ENCODE results near the gene NTN3. TPM values are rescaled to one million over a fixed set of nuclear protein-coding genes. Genes with fewer than 3 reads are reported as not detected.
"Not testable (repeated sequence)": the region's sequence is repeated elsewhere in the genome, so short reads cannot be mapped to it uniquely, and the experiment has no call there.

Gene NTN3
- total and polyA plus RNA-seq, 4 donors = 0.42 TPM; not detected in 3

GRCh38 chr16:2437032-2437790 is 33.9 kb upstream of the NTN3 start:
- peak in 1 of 2 donors; percentile 65 for DNase-seq
- intact Hi-C loops (cut with DNase I) = no loop called here
- Histone ChIP-seq H3K4me1 (ENCODE audit: control insufficient read depth in 1 of 2, insufficient read depth in 2 of 2, low read length in 2 of 2) (no peaks in the 10 kb centered on the region), H3K27ac (ENCODE audit: low read depth in 1 of 2, low read length in 2 of 2) (no peak overlapping the region), H3K36me3 (ENCODE audit: control insufficient read depth in 1 of 2, insufficient read depth in 2 of 2, low read length in 1 of 2) (no peaks in the 10 kb centered on the region), H3K4me3 (ENCODE audit: low read length in 2 of 2) (no peak overlapping the region), H3K9me3 (ENCODE audit: control insufficient read depth, low read length) (no peaks in the 10 kb centered on the region), H3K27me3 (ENCODE audit: control insufficient read depth in 1 of 2, insufficient read depth in 2 of 2, low read length in 1 of 2) (no peaks in the 10 kb centered on the region)
- no peak for ATAC-seq (ENCODE audit: low FRiP score)
- 96% methylated on average over 24 of the region's 24 CpGs for WGBS, 2 donors

- no peaks in the 10 kb centered on the region for H3K9me3 ChIP-seq (ENCODE audit: control insufficient read depth, low read length)
- no peak for ATAC-seq (ENCODE audit: low FRiP score)
- H3K27ac ChIP-seq (ENCODE audit: low read depth in 1 of 2, low read length in 2 of 2) = no peak overlapping the region
- intact Hi-C loops (cut with DNase I) = no loop called here
- no peak overlapping the region for H3K4me3 ChIP-seq (ENCODE audit: low read length in 2 of 2)
- DNase-seq = no peak
- WGBS, 2 donors = 92 to 94% methylated on average over 14 of the region's 14 CpGs
- H3K36me3 ChIP-seq (ENCODE audit: control insufficient read depth in 1 of 2, insufficient read depth in 2 of 2, low read length in 1 of 2) = no peaks in the 10 kb centered on the region
- H3K27me3 ChIP-seq (ENCODE audit: control insufficient read depth in 1 of 2, insufficient read depth in 2 of 2, low read length in 1 of 2) = no peaks in the 10 kb centered on the region
- no peaks in the 10 kb centered on the region for H3K4me1 ChIP-seq (ENCODE audit: control insufficient read depth in 1 of 2, insufficient read depth in 2 of 2, low read length in 2 of 2)
These were observed 33.0 kb upstream of the NTN3 start for GRCh38 chr16:2438121-2438520.

DNA sequence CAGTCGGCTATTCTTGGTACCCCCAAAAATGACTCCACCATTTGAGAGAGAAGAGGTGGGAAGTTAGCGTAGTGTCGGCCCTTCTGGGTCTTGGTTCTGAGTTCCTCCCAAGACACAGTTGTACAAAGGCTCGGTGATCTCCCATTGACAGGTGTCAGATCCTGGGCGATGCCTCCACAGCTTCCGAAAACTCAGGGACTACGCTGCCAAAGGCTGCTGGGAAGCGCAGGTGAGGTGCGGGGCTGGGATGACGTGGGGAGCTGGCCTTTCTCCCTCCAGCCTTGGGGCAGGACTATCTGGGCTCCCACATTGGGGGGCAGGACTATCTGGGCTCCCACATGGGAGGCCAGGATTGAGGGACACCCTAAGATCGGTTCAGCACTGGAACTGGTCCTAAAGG is 31.5 kb upstream of the NTN3 start:
- 97 to 98% methylated on average over 11 of the region's 11 CpGs for WGBS, 2 donors
- no peak overlapping the region for H3K4me3 ChIP-seq (ENCODE audit: low read length in 2 of 2)
- no peaks in the 10 kb centered on the region for H3K36me3 ChIP-seq (ENCODE audit: control insufficient read depth in 1 of 2, insufficient read depth in 2 of 2, low read length in 1 of 2)
- no peaks in the 10 kb centered on the region for H3K9me3 ChIP-seq (ENCODE audit: control insufficient read depth, low read length)
- H3K27ac ChIP-seq (ENCODE audit: low read depth in 1 of 2, low read length in 2 of 2) = no peak overlapping the region
- H3K27me3 ChIP-seq (ENCODE audit: control insufficient read depth in 1 of 2, insufficient read depth in 2 of 2, low read length in 1 of 2) = no peaks in the 10 kb centered on the region
- H3K4me1 ChIP-seq (ENCODE audit: control insufficient read depth in 1 of 2, insufficient read depth in 2 of 2, low read length in 2 of 2) = no peaks in the 10 kb centered on the region
- intact Hi-C loops (cut with DNase I) = no loop called here
- no peak for ATAC-seq (ENCODE audit: low FRiP score)
- DNase-seq = no peak

DNA sequence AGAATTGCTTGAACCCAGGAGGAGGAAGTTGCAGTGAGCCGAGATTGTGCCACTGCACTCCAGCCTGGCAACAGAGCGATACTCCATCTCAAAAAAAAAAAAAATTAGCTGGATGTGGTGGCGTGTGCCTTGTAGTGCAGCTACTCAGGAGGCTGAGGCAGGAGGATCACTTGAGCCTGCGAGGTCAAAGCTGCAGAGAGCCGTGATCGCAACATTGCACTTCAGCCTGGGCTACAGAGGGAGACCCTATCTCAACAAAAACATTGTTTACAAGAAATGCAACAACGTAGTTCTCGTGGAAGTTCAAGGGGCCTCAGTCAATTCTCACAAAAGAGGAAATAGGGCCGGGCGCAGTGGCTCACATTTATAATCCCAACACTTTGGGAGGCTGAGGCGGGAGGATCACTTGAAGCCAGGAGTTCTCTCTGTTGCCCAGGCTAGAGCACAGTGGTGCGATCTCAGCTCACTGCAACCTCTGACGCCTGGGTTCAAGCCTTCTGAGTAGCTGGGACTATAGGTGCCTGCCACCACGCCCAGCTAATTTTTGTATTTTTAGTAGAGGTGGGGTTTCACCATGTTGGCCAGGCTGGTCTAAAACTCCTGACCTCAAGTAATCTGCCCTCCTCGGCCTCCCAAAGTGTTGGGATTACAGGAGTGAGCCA is 29.8 kb upstream of the NTN3 start:
- H3K36me3 ChIP-seq (ENCODE audit: control insufficient read depth in 1 of 2, insufficient read depth in 2 of 2, low read length in 1 of 2); H3K4me1 ChIP-seq (ENCODE audit: control insufficient read depth in 1 of 2, insufficient read depth in 2 of 2, low read length in 2 of 2); intact Hi-C loops (cut with DNase I); H3K27ac ChIP-seq (ENCODE audit: low read depth in 1 of 2, low read length in 2 of 2); DNase-seq; H3K9me3 ChIP-seq (ENCODE audit: control insufficient read depth, low read length); H3K4me3 ChIP-seq (ENCODE audit: low read length in 2 of 2); H3K27me3 ChIP-seq (ENCODE audit: control insufficient read depth in 1 of 2, insufficient read depth in 2 of 2, low read length in 1 of 2); ATAC-seq (ENCODE audit: low FRiP score): not testable (repeated sequence)
- WGBS, 2 donors = 80 to 81% methylated on average over 15 of the region's 15 CpGs

DNA sequence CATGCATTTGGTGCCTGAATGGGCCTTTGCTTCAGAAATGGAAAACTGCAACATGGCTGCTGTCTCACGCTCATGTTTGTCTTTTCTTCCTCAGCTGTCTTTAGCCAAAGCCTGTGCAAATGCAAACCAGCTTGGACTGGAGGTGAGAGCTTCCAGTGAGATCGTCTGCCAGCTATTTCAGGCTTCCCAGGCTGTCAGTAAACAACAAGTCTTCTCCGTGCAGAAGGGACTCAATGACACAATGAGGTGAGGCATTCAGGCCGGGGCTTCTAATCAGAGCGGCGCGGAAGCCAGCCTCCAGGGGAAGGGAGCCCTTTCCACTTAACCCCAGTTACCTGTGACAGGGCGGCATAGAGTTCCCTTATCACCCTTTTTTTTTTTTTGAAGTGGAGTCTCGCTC is 27.5 kb upstream of the NTN3 start:
- WGBS, 2 donors = 93 to 95% methylated on average over 8 to 9 of the region's 9 CpGs
- Histone ChIP-seq H3K27ac (ENCODE audit: low read depth in 1 of 2, low read length in 2 of 2) (no peak overlapping the region), H3K4me3 (ENCODE audit: low read length in 2 of 2) (no peak overlapping the region), H3K27me3 (ENCODE audit: control insufficient read depth in 1 of 2, insufficient read depth in 2 of 2, low read length in 1 of 2) (no peaks in the 10 kb centered on the region), H3K9me3 (ENCODE audit: control insufficient read depth, low read length) (no peaks in the 10 kb centered on the region), H3K36me3 (ENCODE audit: control insufficient read depth in 1 of 2, insufficient read depth in 2 of 2, low read length in 1 of 2) (no peaks in the 10 kb centered on the region), H3K4me1 (ENCODE audit: control insufficient read depth in 1 of 2, insufficient read depth in 2 of 2, low read length in 2 of 2) (no peaks in the 10 kb centered on the region)
- no peak for ATAC-seq (ENCODE audit: low FRiP score)
- intact Hi-C loops (cut with DNase I) = no loop called here
- no peak for DNase-seq

DNA sequence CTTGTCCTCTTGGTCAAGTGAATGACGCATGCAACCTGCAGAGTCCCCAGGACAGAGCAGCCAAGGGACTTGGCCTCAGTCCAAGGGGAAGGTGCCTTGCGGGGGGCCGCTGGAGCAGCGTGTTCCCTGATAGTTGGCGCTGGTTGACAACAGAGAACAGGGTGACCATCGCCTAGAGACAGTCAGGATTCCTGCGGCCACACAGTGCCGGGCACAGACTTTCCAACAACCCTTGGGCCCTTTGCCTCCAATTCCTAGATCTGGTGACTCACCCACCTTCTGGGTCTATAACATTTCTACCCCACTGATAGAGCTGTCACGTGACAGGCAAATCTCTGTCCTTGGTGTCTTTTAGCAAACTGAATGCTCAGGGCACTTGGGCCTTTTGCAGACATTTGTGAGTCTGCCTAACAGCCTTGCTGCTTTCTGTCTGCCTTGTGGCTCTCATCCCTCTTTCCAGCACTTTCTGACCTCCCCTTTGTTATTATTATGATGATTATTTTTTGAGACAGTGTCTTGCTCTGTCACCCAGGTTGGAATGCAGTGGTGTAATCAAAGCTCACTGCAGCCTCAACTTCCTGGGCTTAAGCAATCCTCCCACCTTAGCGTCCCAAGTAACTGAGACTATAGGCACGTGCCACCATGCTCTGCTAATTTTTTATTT is 23.0 kb upstream of the NTN3 start:
- DNase-seq (no peak), ATAC-seq (ENCODE audit: low FRiP score) (no peak)
- intact Hi-C loops (cut with DNase I) = no loop called here
- H3K36me3 ChIP-seq (ENCODE audit: control insufficient read depth in 1 of 2, insufficient read depth in 2 of 2, low read length in 1 of 2) = no peaks in the 10 kb centered on the region
- no peaks in the 10 kb centered on the region for H3K27me3 ChIP-seq (ENCODE audit: control insufficient read depth in 1 of 2, insufficient read depth in 2 of 2, low read length in 1 of 2)
- 87 to 93% methylated on average over 11 of the region's 11 CpGs for WGBS, 2 donors
- H3K9me3 ChIP-seq (ENCODE audit: control insufficient read depth, low read length) = no peaks in the 10 kb centered on the region
- no peak overlapping the region for H3K27ac ChIP-seq (ENCODE audit: low read depth in 1 of 2, low read length in 2 of 2)
- no peak overlapping the region for H3K4me3 ChIP-seq (ENCODE audit: low read length in 2 of 2)
- no peaks in the 10 kb centered on the region for H3K4me1 ChIP-seq (ENCODE audit: control insufficient read depth in 1 of 2, insufficient read depth in 2 of 2, low read length in 2 of 2)

DNA sequence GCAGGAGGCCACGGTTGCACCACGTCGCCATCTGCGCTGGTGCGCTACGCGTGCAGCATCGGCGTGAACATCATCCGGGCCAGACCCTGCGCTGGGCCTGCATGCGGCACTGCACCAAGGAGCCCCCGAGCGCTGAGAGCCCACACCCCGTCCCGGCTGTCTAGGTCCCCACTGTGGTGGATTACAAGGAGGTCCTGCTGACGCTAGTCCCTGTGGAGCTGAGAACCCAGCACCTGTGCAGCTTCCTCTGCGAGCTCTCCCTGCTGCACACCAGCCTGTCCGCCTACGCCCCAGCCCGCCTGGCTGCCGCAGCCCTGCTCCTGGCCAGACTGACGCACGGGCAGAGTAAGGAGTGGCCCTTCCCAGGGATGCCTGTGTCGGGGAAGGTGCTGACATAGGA is 22.0 kb upstream of the NTN3 start:
- 93 to 97% methylated on average over 25 of the region's 25 CpGs for WGBS, 2 donors
- intact Hi-C loops (cut with DNase I) = no loop called here
- Histone ChIP-seq H3K4me3 (ENCODE audit: low read length in 2 of 2) (no peak overlapping the region), H3K9me3 (ENCODE audit: control insufficient read depth, low read length) (no peaks in the 10 kb centered on the region), H3K4me1 (ENCODE audit: control insufficient read depth in 1 of 2, insufficient read depth in 2 of 2, low read length in 2 of 2) (no peaks in the 10 kb centered on the region), H3K27me3 (ENCODE audit: control insufficient read depth in 1 of 2, insufficient read depth in 2 of 2, low read length in 1 of 2) (no peaks in the 10 kb centered on the region), H3K36me3 (ENCODE audit: control insufficient read depth in 1 of 2, insufficient read depth in 2 of 2, low read length in 1 of 2) (no peaks in the 10 kb centered on the region), H3K27ac (ENCODE audit: low read depth in 1 of 2, low read length in 2 of 2) (no peak overlapping the region)
- DNase-seq (no peak), ATAC-seq (ENCODE audit: low FRiP score) (no peak)

- DNase-seq (no peak), ATAC-seq (ENCODE audit: low FRiP score) (no peak)
- Histone ChIP-seq H3K27ac (ENCODE audit: low read depth in 1 of 2, low read length in 2 of 2) (no peak overlapping the region), H3K4me1 (ENCODE audit: control insufficient read depth in 1 of 2, insufficient read depth in 2 of 2, low read length in 2 of 2) (no peaks in the 10 kb centered on the region), H3K27me3 (ENCODE audit: control insufficient read depth in 1 of 2, insufficient read depth in 2 of 2, low read length in 1 of 2) (no peaks in the 10 kb centered on the region), H3K9me3 (ENCODE audit: control insufficient read depth, low read length) (no peaks in the 10 kb centered on the region), H3K36me3 (ENCODE audit: control insufficient read depth in 1 of 2, insufficient read depth in 2 of 2, low read length in 1 of 2) (no peaks in the 10 kb centered on the region), H3K4me3 (ENCODE audit: low read length in 2 of 2) (no peak overlapping the region)
- 91 to 92% methylated on average over 8 of the region's 8 CpGs for WGBS, 2 donors
- intact Hi-C loops (cut with DNase I) = no loop called here
These were observed 20.6 kb upstream of the NTN3 start for GRCh38 chr16:2450535-2450934.

GRCh38 chr16:2450975-2451381 is 20.1 kb upstream of the NTN3 start:
- intact Hi-C loops (cut with DNase I) = no loop called here
- WGBS, 2 donors = 94 to 96% methylated on average over 19 of the region's 19 CpGs

More at GRCh38 chr16:2450975-2451381, 20.1 kb upstream of the NTN3 start:
- no peaks in the 10 kb centered on the region for H3K36me3 ChIP-seq (ENCODE audit: control insufficient read depth in 1 of 2, insufficient read depth in 2 of 2, low read length in 1 of 2)
- H3K4me3 ChIP-seq (ENCODE audit: low read length in 2 of 2) = no peak overlapping the region
- H3K27ac ChIP-seq (ENCODE audit: low read depth in 1 of 2, low read length in 2 of 2) = no peak overlapping the region
- H3K4me1 ChIP-seq (ENCODE audit: control insufficient read depth in 1 of 2, insufficient read depth in 2 of 2, low read length in 2 of 2) = no peaks in the 10 kb centered on the region
- ATAC-seq (ENCODE audit: low FRiP score) (no peak), DNase-seq (no peak)
- H3K9me3 ChIP-seq (ENCODE audit: control insufficient read depth, low read length) = no peaks in the 10 kb centered on the region
- H3K27me3 ChIP-seq (ENCODE audit: control insufficient read depth in 1 of 2, insufficient read depth in 2 of 2, low read length in 1 of 2) = no peaks in the 10 kb centered on the region
